Lung (tissue), 12 donors: Measurements from ENCODE around the gene TFG. TPM values are rescaled to one million over a fixed set of nuclear protein-coding genes. Genes with fewer than 3 reads are reported as not detected.

ENCODE experiments used
- ATAC-seq: fragments of 200-7000 bp; cut with Tn5 transposase; one replicate; pipeline ENCODE4 v1.9.1; 2020; ENCODE audit warnings: moderate number of reproducible peaks; ENCODE audit not compliant: insufficient read depth, low FRiP score
- DNase-seq, 3 donors: peaks; one replicate each; pipeline ENCODE4 v3.0.0-alpha.2; 2013 to 2017
- H3K27ac ChIP-seq, 2 donors: one replicate each; pipeline ENCODE4 v1.5.1; 2013; ENCODE audit warnings: mild to moderate bottlenecking in 2 of 2, moderate library complexity in 2 of 2, control low read depth in 1 of 2, inconsistent platforms in 1 of 2, low read depth in 1 of 2, low read length in 1 of 2
- H3K27me3 ChIP-seq, 3 donors: one replicate each; pipeline ENCODE4 v1.5.1; 2013; ENCODE audit warnings: low read length in 2 of 3; ENCODE audit not compliant: control insufficient read depth in 3 of 3, insufficient read depth in 3 of 3
- H3K36me3 ChIP-seq, 4 donors: one replicate each; pipeline ENCODE4 v1.5.1; 2013; ENCODE audit warnings: low read length in 4 of 4, mild to moderate bottlenecking in 1 of 4, moderate library complexity in 1 of 4; ENCODE audit not compliant: control insufficient read depth in 4 of 4, insufficient read depth in 4 of 4
- H3K4me1 ChIP-seq, 5 donors: one replicate each; pipeline ENCODE4 v1.5.1; 2013; ENCODE audit warnings: low read length in 5 of 5, mild to moderate bottlenecking in 2 of 5, moderate library complexity in 1 of 5; ENCODE audit not compliant: control insufficient read depth in 5 of 5, insufficient read depth in 5 of 5
- H3K4me3 ChIP-seq: one replicate; pipeline ENCODE4 v1.5.1; 2013; ENCODE audit warnings: mild to moderate bottlenecking, control low read depth, moderate library complexity
- H3K9ac ChIP-seq, 2 donors: one replicate each; pipeline ENCODE4 v1.5.1; 2013; ENCODE audit warnings: low read length in 2 of 2, control low read depth in 1 of 2; ENCODE audit not compliant: insufficient read depth in 1 of 2
- H3K9me3 ChIP-seq, 4 donors: one replicate each; pipeline ENCODE4 v1.5.1; 2013; ENCODE audit warnings: low read length in 3 of 4, mild to moderate bottlenecking in 1 of 4, moderate library complexity in 1 of 4; ENCODE audit not compliant: control insufficient read depth in 4 of 4, insufficient read depth in 3 of 4
- CTCF ChIP-seq: IDR thresholded peaks from 2 replicates; pipeline ENCODE4 v1.5.1; 2012; ENCODE audit warnings: mild to moderate bottlenecking; ENCODE audit errors: control extremely low read depth, extremely low read depth
- WGBS, 2 donors: extraction: QIAGEN DNeasy Blood & Tissue Kit; methylation state at CpG; one replicate each; pipeline ENCODE4 v1.1.7; 2013; 5-methylcytosine and 5-hydroxymethylcytosine counted together
- polyA plus RNA-seq, 2 donors: library from polyadenylated mRNA; stranded (reverse); fragments of 200-250 nt; gene quantifications; one replicate each; pipeline ENCODE4 v1.2.1, GENCODE V29; 2013
- total RNA-seq, 2 donors: library from RNA; depleted of rRNA in 1 of 2; stranded (reverse); fragments of >200 nt in 1 of 2; gene quantifications; one replicate each; pipeline ENCODE4 v1.2.1, GENCODE V29; 2014 to 2021
- donor health status: control.
- donor health status: control.
- donor health status: Bipolar disorder and iron deficiency.
- donor health status: healthy.
- donor health status: DM: yes; HTN: yes; CAD: no.

TFG gene
- total and polyA plus RNA-seq, 4 donors, result 38.7 to 72.7 (median 65.2) TPM

- H3K9me3 ChIP-seq, result no peaks in the 10 kb centered on the region
- DNase-seq (no peak), ATAC-seq (no peak)
- no peaks in the 10 kb centered on the region for H3K36me3 ChIP-seq
- H3K27me3 ChIP-seq, result peaks cover 0 to 12% (median 5%) of the 10 kb centered on the region in 3 donors
- H3K4me3 ChIP-seq, result no peak overlapping the region
- H3K4me1 ChIP-seq, result peaks cover 0 to 10% (median 5%) of the 10 kb centered on the region in 5 donors
- TF ChIP-seq CTCF, result no peak
- H3K9ac ChIP-seq, result no peak overlapping the region
- WGBS, 2 donors, result 75 to 88% methylated on average over 5 of the region's 5 CpGs
- no peak overlapping the region for H3K27ac ChIP-seq
Measured at GRCh38 chr3:100702980-100703345, 6.3 kb upstream of the TFG start.

- peaks cover 0 to 15% (median 5%) of the 10 kb centered on the region in 3 donors for H3K27me3 ChIP-seq
- H3K9ac ChIP-seq, result no peak overlapping the region
- H3K9me3 ChIP-seq, result no peaks in the 10 kb centered on the region
- H3K4me3 ChIP-seq, result no peak overlapping the region
- DNase-seq (no peak), ATAC-seq (no peak)
- no peaks in the 10 kb centered on the region for H3K36me3 ChIP-seq
- H3K4me1 ChIP-seq, result peaks cover 0 to 4% (median 2%) of the 10 kb centered on the region in 5 donors
- H3K27ac ChIP-seq, result no peak overlapping the region
- WGBS, 2 donors, result 69 to 83% methylated on average over 4 of the region's 4 CpGs
- no peak for TF ChIP-seq CTCF
Measured at GRCh38 chr3:100703865-100704264, 5.4 kb upstream of the TFG start.

- Histone ChIP-seq H3K9ac (no peak overlapping the region), H3K9me3 (no peaks in the 10 kb centered on the region), H3K27me3 (peaks cover 0 to 15% (median 5%) of the 10 kb centered on the region in 3 donors), H3K4me1 (peaks cover 0 to 13% (median 0%) of the 10 kb centered on the region in 5 donors), H3K36me3 (no peaks in the 10 kb centered on the region), H3K4me3 (no peak overlapping the region), H3K27ac (no peak overlapping the region)
- no peak for TF ChIP-seq CTCF
- 77 to 88% methylated on average over 3 of the region's 3 CpGs for WGBS, 2 donors
- DNase-seq (no peak), ATAC-seq (no peak)
Measured at GRCh38 chr3:100706365-100706764, 2.9 kb upstream of the TFG start.

- peak overlapping the region; percentile 48 to 90 for H3K27ac ChIP-seq
- peaks cover 0 to 21% (median 0%) of the 10 kb centered on the region in 5 donors for H3K4me1 ChIP-seq
- no peaks in the 10 kb centered on the region for H3K9me3 ChIP-seq
- peak overlapping the region; percentile 22 for H3K4me3 ChIP-seq
- WGBS, 2 donors, result 88 to 92% methylated on average over 3 of the region's 3 CpGs
- ATAC-seq (no peak), DNase-seq (no peak)
- peaks cover 0 to 12% (median 5%) of the 10 kb centered on the region in 3 donors for H3K27me3 ChIP-seq
- H3K9ac ChIP-seq, result peak overlapping the region in 1 of 2 donors; percentile 73
- peaks cover 0 to 4% (median 1%) of the 10 kb centered on the region in 4 donors for H3K36me3 ChIP-seq
- no peak for TF ChIP-seq CTCF
Measured at GRCh38 chr3:100708644-100708988, 678 bp upstream of the TFG start.
